ENCODE measurements around the gene WDFY2.

WDFY2 gene

DNA sequence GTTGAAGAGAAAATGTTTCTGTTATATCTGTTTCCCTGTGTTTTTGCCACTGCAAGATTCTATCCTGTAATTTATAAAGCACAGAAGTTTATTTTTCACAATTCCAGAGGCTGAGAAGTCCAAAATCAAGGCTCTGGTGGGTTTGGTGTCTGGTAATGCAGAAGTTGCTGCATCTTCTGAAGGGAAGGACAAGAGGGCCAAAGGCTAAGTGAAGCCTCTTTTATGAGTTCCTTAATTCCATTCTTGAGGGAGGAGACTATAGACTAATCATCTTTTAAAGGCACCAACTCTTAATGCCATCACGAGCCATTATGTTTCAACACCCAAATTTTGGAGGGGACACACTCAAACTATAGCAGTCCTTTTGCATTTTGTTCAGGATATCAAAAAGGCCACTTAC, 34.1 kb upstream of the WDFY2 start:
- Histone ChIP-seq H3K36me3 (ENCODE audit: insufficient read depth, low read length) (no peaks in the 10 kb centered on the region), H3K27me3 (ENCODE audit: control insufficient read depth in 1 of 2, insufficient read depth in 2 of 2, low read length in 2 of 2) (no peaks in the 10 kb centered on the region), H3K9me3 (ENCODE audit: low read length) (no peaks in the 10 kb centered on the region), H3K4me1 (ENCODE audit: insufficient read depth, low read length) (no peaks in the 10 kb centered on the region), H3K9ac (ENCODE audit: low read length) (no peak overlapping the region), H3K4me3 (ENCODE audit: low read depth in 1 of 2, low read length in 2 of 2) (no peak overlapping the region), H3K27ac (ENCODE audit: low read depth, low read length) (no peak overlapping the region)

GRCh38 chr13:51551416-51551815, 32.8 kb upstream of the WDFY2 start:
- Histone ChIP-seq H3K4me3 (ENCODE audit: low read depth in 1 of 2, low read length in 2 of 2) (no peak overlapping the region), H3K36me3 (ENCODE audit: insufficient read depth, low read length) (no peaks in the 10 kb centered on the region), H3K27me3 (ENCODE audit: control insufficient read depth in 1 of 2, insufficient read depth in 2 of 2, low read length in 2 of 2) (no peaks in the 10 kb centered on the region), H3K9me3 (ENCODE audit: low read length) (no peaks in the 10 kb centered on the region), H3K4me1 (ENCODE audit: insufficient read depth, low read length) (no peaks in the 10 kb centered on the region), H3K9ac (ENCODE audit: low read length) (no peak overlapping the region), H3K27ac (ENCODE audit: low read depth, low read length) (no peak overlapping the region)

- Histone ChIP-seq H3K4me1 (ENCODE audit: insufficient read depth, low read length) (no peaks in the 10 kb centered on the region), H3K27ac (ENCODE audit: low read depth, low read length) (no peak overlapping the region), H3K27me3 (ENCODE audit: control insufficient read depth in 1 of 2, insufficient read depth in 2 of 2, low read length in 2 of 2) (no peaks in the 10 kb centered on the region), H3K9ac (ENCODE audit: low read length) (no peak overlapping the region), H3K36me3 (ENCODE audit: insufficient read depth, low read length) (no peaks in the 10 kb centered on the region), H3K9me3 (ENCODE audit: low read length) (no peaks in the 10 kb centered on the region), H3K4me3 (ENCODE audit: low read depth in 1 of 2, low read length in 2 of 2) (no peak overlapping the region)
These were observed 32.2 kb upstream of the WDFY2 start for GRCh38 chr13:51552027-51552426.

DNA sequence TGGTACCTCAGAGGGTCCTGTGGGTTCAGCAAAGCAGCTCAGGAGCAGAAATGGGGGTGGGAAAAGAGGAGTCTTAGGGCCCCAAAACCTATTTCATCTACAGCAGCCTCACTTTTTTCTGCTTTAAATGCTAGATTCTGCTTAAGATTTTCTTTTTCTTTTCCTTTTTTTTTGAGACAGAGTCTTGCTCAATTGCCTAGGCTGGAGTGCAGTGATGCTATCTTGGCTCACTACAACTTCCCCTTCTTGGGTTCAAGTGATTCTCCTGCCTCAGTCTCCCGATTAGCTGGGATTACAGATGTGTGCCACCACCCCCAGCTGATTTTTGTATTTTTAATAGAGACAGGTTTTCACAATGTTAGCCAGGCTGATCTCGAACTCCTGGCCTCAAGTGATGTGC, 30.7 kb upstream of the WDFY2 start:
- Histone ChIP-seq H3K27me3 (ENCODE audit: control insufficient read depth in 1 of 2, insufficient read depth in 2 of 2, low read length in 2 of 2) (no peaks in the 10 kb centered on the region), H3K4me1 (ENCODE audit: insufficient read depth, low read length) (no peaks in the 10 kb centered on the region), H3K9ac (ENCODE audit: low read length) (no peak overlapping the region), H3K4me3 (ENCODE audit: low read depth in 1 of 2, low read length in 2 of 2) (no peak overlapping the region), H3K36me3 (ENCODE audit: insufficient read depth, low read length) (no peaks in the 10 kb centered on the region), H3K27ac (ENCODE audit: low read depth, low read length) (no peak overlapping the region), H3K9me3 (ENCODE audit: low read length) (no peaks in the 10 kb centered on the region)

- H3K4me1 ChIP-seq (ENCODE audit: insufficient read depth, low read length), result no peaks in the 10 kb centered on the region
- H3K27me3 ChIP-seq (ENCODE audit: control insufficient read depth in 1 of 2, insufficient read depth in 2 of 2, low read length in 2 of 2), result no peaks in the 10 kb centered on the region
- H3K9ac ChIP-seq (ENCODE audit: low read length), result no peak overlapping the region
- no peak overlapping the region for H3K27ac ChIP-seq (ENCODE audit: low read depth, low read length)
- H3K9me3 ChIP-seq (ENCODE audit: low read length), result no peaks in the 10 kb centered on the region
- no peaks in the 10 kb centered on the region for H3K36me3 ChIP-seq (ENCODE audit: insufficient read depth, low read length)
- no peak overlapping the region for H3K4me3 ChIP-seq (ENCODE audit: low read depth in 1 of 2, low read length in 2 of 2)
These were observed 27.5 kb upstream of the WDFY2 start for GRCh38 chr13:51556740-51557139.

GRCh38 chr13:51557438-51557837, 26.8 kb upstream of the WDFY2 start:
- Histone ChIP-seq H3K27ac (ENCODE audit: low read depth, low read length) (no peak overlapping the region), H3K4me1 (ENCODE audit: insufficient read depth, low read length) (no peaks in the 10 kb centered on the region), H3K9ac (ENCODE audit: low read length) (no peak overlapping the region), H3K9me3 (ENCODE audit: low read length) (no peaks in the 10 kb centered on the region), H3K27me3 (ENCODE audit: control insufficient read depth in 1 of 2, insufficient read depth in 2 of 2, low read length in 2 of 2) (no peaks in the 10 kb centered on the region), H3K36me3 (ENCODE audit: insufficient read depth, low read length) (no peaks in the 10 kb centered on the region), H3K4me3 (ENCODE audit: low read depth in 1 of 2, low read length in 2 of 2) (no peak overlapping the region)

- H3K4me3 ChIP-seq (ENCODE audit: low read depth in 1 of 2, low read length in 2 of 2), result no peak overlapping the region
- no peak overlapping the region for H3K27ac ChIP-seq (ENCODE audit: low read depth, low read length)
- no peaks in the 10 kb centered on the region for H3K36me3 ChIP-seq (ENCODE audit: insufficient read depth, low read length)
- H3K27me3 ChIP-seq (ENCODE audit: control insufficient read depth in 1 of 2, insufficient read depth in 2 of 2, low read length in 2 of 2), result no peaks in the 10 kb centered on the region
- H3K4me1 ChIP-seq (ENCODE audit: insufficient read depth, low read length), result no peaks in the 10 kb centered on the region
- no peaks in the 10 kb centered on the region for H3K9me3 ChIP-seq (ENCODE audit: low read length)
- no peak overlapping the region for H3K9ac ChIP-seq (ENCODE audit: low read length)
These were observed 26.2 kb upstream of the WDFY2 start for GRCh38 chr13:51557875-51558612.

- no peaks in the 10 kb centered on the region for H3K27me3 ChIP-seq (ENCODE audit: control insufficient read depth in 1 of 2, insufficient read depth in 2 of 2, low read length in 2 of 2)
- no peaks in the 10 kb centered on the region for H3K9me3 ChIP-seq (ENCODE audit: low read length)
- H3K9ac ChIP-seq (ENCODE audit: low read length), result no peak overlapping the region
- no peaks in the 10 kb centered on the region for H3K4me1 ChIP-seq (ENCODE audit: insufficient read depth, low read length)
- no peaks in the 10 kb centered on the region for H3K36me3 ChIP-seq (ENCODE audit: insufficient read depth, low read length)
- H3K27ac ChIP-seq (ENCODE audit: low read depth, low read length), result no peak overlapping the region
- H3K4me3 ChIP-seq (ENCODE audit: low read depth in 1 of 2, low read length in 2 of 2), result no peak overlapping the region
These were observed 24.1 kb upstream of the WDFY2 start for GRCh38 chr13:51559946-51560735.

DNA sequence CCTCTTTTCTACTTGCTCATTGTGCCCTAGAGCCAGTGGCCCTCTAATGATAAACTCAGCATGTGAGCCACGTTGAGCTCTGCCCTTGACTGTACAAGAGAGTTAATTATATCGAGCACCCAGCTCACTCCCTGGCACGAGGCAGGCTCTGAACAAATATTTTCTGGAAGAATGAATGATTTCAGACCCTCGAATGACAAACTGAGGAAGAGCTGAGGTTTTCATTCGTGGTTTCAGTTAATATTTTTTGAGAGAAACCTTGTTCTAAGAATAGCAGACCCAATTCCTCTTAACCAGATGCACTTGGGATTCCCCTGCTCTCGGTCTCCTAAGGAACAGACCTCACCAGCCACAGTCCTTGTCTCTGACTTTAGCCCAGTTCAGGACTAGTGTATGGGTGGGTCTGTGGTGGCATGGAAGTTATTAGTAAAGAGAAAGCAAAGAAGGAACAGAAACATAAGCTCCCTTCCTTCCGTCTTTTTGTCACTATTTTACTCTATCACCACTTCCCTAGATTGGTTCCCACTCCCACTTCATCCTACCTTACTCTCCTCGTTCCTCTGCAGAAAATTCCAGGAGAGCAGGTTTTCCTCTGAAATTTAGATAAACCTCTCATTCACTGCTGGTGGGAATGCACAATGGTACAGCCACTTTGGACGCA, 22.1 kb upstream of the WDFY2 start:
- no peak overlapping the region for H3K27ac ChIP-seq (ENCODE audit: low read depth, low read length)
- H3K4me3 ChIP-seq (ENCODE audit: low read depth in 1 of 2, low read length in 2 of 2), result no peak overlapping the region
- H3K9ac ChIP-seq (ENCODE audit: low read length), result no peak overlapping the region
- H3K27me3 ChIP-seq (ENCODE audit: control insufficient read depth in 1 of 2, insufficient read depth in 2 of 2, low read length in 2 of 2), result no peaks in the 10 kb centered on the region
- H3K4me1 ChIP-seq (ENCODE audit: insufficient read depth, low read length), result no peaks in the 10 kb centered on the region
- no peaks in the 10 kb centered on the region for H3K36me3 ChIP-seq (ENCODE audit: insufficient read depth, low read length)
- no peaks in the 10 kb centered on the region for H3K9me3 ChIP-seq (ENCODE audit: low read length)

- no peaks in the 10 kb centered on the region for H3K36me3 ChIP-seq (ENCODE audit: insufficient read depth, low read length)
- H3K4me3 ChIP-seq (ENCODE audit: low read depth in 1 of 2, low read length in 2 of 2), result no peak overlapping the region
- no peaks in the 10 kb centered on the region for H3K27me3 ChIP-seq (ENCODE audit: control insufficient read depth in 1 of 2, insufficient read depth in 2 of 2, low read length in 2 of 2)
These were observed 20.0 kb upstream of the WDFY2 start for GRCh38 chr13:51564252-51564651.

GRCh38 chr13:51564671-51565070, 19.6 kb upstream of the WDFY2 start:
- Histone ChIP-seq H3K27me3 (ENCODE audit: control insufficient read depth in 1 of 2, insufficient read depth in 2 of 2, low read length in 2 of 2) (no peaks in the 10 kb centered on the region), H3K9me3 (ENCODE audit: low read length) (no peaks in the 10 kb centered on the region), H3K36me3 (ENCODE audit: insufficient read depth, low read length) (no peaks in the 10 kb centered on the region), H3K27ac (ENCODE audit: low read depth, low read length) (no peak overlapping the region), H3K4me3 (ENCODE audit: low read depth in 1 of 2, low read length in 2 of 2) (no peak overlapping the region), H3K4me1 (ENCODE audit: insufficient read depth, low read length) (no peaks in the 10 kb centered on the region), H3K9ac (ENCODE audit: low read length) (no peak overlapping the region)

More at GRCh38 chr13:51564252-51564651, 20.0 kb upstream of the WDFY2 start:
- H3K9ac ChIP-seq (ENCODE audit: low read length), result no peak overlapping the region
- H3K9me3 ChIP-seq (ENCODE audit: low read length), result no peaks in the 10 kb centered on the region
- H3K4me1 ChIP-seq (ENCODE audit: insufficient read depth, low read length), result no peaks in the 10 kb centered on the region
- H3K27ac ChIP-seq (ENCODE audit: low read depth, low read length), result no peak overlapping the region
